DND-41 (cell line): Measurements from ENCODE around the gene CD200R1L.

Experiments used
- ATAC-seq: fragments of 200-7000 bp; cut with Tn5 transposase; 3 replicates; pipeline ENCODE4 v1.9.1; 2021; ENCODE audit warnings: low read depth; ENCODE audit not compliant: insufficient read depth
- DNase-seq: peaks from one replicate; pipeline ENCODE4 v3.0.0-alpha.2; 2020
- H2AFZ ChIP-seq: 2 replicates; pipeline ENCODE4 v1.6.0; 2012; ENCODE audit warnings: low read depth, low read length
- H3K27ac ChIP-seq: 2 replicates; pipeline ENCODE4 v1.5.1; 2012; ENCODE audit warnings: low read length, inconsistent platforms
- H3K27me3 ChIP-seq: fragments of 200-600 bp; sonication (generic); 2 replicates; pipeline ENCODE4 v1.6.0; 2012; ENCODE audit warnings: low read length, mild to moderate bottlenecking, inconsistent platforms; ENCODE audit not compliant: insufficient read depth, poor library complexity
- H3K36me3 ChIP-seq: 2 replicates; pipeline ENCODE4 v1.5.1; 2012; ENCODE audit warnings: low read length, inconsistent platforms; ENCODE audit not compliant: insufficient read depth
- H3K4me1 ChIP-seq: 2 replicates; pipeline ENCODE4 v1.5.1; 2012; ENCODE audit warnings: mild to moderate bottlenecking, low read length; ENCODE audit not compliant: insufficient read depth
- H3K4me2 ChIP-seq: 2 replicates; pipeline ENCODE4 v1.6.0; 2012; ENCODE audit warnings: mild to moderate bottlenecking, moderate library complexity, low read length, inconsistent platforms; ENCODE audit not compliant: insufficient read depth
- H3K4me3 ChIP-seq, 2 experiments: fragments of 200-600 bp in 1 of 2; shearing (Covaris generic) in 1 of 2; 2 replicates each; pipeline ENCODE4 v1.5.1; 2012 to 2016; ENCODE audit warnings: inconsistent platforms in 2 of 2, low read length in 2 of 2, mild to moderate bottlenecking in 2 of 2, low read depth in 1 of 2, moderate library complexity in 1 of 2
- H3K79me2 ChIP-seq: 2 replicates; pipeline ENCODE4 v1.6.0; 2012; ENCODE audit warnings: low read length, inconsistent platforms; ENCODE audit not compliant: insufficient read depth
- H3K9ac ChIP-seq: 2 replicates; pipeline ENCODE4 v1.6.0; 2012; ENCODE audit warnings: low read depth, mild to moderate bottlenecking, inconsistent platforms, low read length, moderate library complexity
- H3K9me3 ChIP-seq: 2 replicates; pipeline ENCODE4 v1.5.1; 2012; ENCODE audit warnings: low read length, moderate library complexity, mild to moderate bottlenecking, inconsistent platforms; ENCODE audit not compliant: insufficient read depth, severe bottlenecking
- H4K20me1 ChIP-seq: 2 replicates; pipeline ENCODE4 v1.6.0; 2012; ENCODE audit warnings: low read length; ENCODE audit not compliant: insufficient read depth
- CTCF ChIP-seq: IDR thresholded peaks from 2 replicates; pipeline ENCODE4 v1.5.1; 2012; ENCODE audit warnings: borderline replicate concordance, low read length, moderate library complexity, mild to moderate bottlenecking; ENCODE audit not compliant: poor library complexity, severe bottlenecking; ENCODE audit errors: extremely low read depth
- EZH2 ChIP-seq: IDR thresholded peaks from 3 replicates; pipeline ENCODE4 v1.6.1; 2012; ENCODE audit warnings: borderline replicate concordance, low read depth, mild to moderate bottlenecking, moderate library complexity, low read length, inconsistent platforms; ENCODE audit not compliant: severe bottlenecking

Gene CD200R1L

DNA sequence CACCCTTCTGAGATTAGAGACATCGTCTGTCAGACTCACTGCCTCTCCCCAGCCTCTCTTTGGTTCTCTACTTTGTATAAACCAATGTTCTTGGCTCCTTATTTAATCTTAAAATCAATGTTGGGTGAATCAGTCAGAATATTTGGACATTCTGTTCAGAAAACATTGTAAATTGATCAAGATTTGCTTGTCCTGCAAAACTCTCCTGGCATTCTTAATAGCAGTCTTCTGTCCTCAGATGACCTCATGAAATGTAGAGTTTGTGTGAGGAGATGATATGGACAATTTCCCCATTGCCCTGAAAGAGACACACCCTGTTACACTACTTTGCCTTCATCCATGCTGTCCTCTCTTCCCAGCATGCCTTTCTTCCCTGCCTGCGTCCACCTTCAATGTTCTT, 33.6 kb downstream of the CD200R1L start:
- DNase-seq = no peak
- Histone ChIP-seq H3K4me1 (no peaks in the 10 kb centered on the region), H3K79me2 (no peaks in the 10 kb centered on the region), H3K36me3 (no peaks in the 10 kb centered on the region), H3K27ac (no peak overlapping the region), H4K20me1 (no peaks in the 10 kb centered on the region), H2AFZ (no peak overlapping the region), H3K9ac (no peak overlapping the region), H3K27me3 (no peaks in the 10 kb centered on the region), H3K4me2 (no peak overlapping the region), H3K9me3 (no peaks in the 10 kb centered on the region), H3K4me3 (no peak overlapping the region)
- ATAC-seq = no peak
- TF ChIP-seq EZH2 (no peak), CTCF (no peak)

- Histone ChIP-seq H3K9me3 (no peaks in the 10 kb centered on the region), H3K27ac (no peak overlapping the region), H3K79me2 (no peaks in the 10 kb centered on the region), H3K36me3 (no peaks in the 10 kb centered on the region), H3K4me1 (no peaks in the 10 kb centered on the region), H3K9ac (no peak overlapping the region), H3K4me2 (no peak overlapping the region), H4K20me1 (no peaks in the 10 kb centered on the region), H3K27me3 (no peaks in the 10 kb centered on the region), H3K4me3 (no peak overlapping the region), H2AFZ (no peak overlapping the region)
- TF ChIP-seq CTCF (no peak), EZH2 (no peak)
- ATAC-seq = no peak
- DNase-seq = no peak
These were observed 34.6 kb downstream of the CD200R1L start for GRCh38 chr3:112811917-112812660.

DNA sequence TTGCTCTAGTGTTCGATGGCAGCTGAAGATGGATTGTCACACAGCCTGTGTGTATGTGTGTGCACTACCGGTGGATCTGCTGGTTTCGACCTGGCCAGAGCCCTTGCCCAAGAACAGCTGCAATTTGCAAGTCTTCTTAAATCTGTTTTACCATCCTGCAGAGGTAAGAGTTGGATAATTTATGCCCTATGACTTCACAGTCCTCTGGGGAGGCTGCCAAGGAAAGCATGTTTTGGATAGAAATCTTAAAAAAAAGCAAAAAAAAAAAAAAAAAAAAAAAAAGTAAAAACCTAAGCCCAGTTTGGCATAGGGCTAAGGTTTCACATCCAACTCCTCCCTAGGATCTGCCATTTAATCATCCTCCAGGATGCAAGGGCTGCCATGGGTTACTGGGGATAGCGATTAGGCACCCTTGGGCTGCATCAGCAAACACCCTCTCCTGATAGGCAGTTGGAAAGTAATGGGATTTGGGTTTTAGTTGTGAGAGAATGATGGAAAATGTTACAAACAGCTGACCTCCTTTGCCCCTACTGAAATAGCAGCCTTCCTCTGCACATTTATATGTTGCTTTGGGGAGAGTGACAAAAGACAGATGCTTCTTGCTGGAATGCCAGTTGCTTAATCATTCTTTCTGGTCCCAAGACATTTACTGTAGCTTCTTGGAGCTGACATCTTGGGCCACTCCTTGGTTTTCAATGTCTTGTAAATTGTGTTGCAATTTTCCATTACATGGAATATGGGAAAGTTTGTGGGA, 35.4 kb downstream of the CD200R1L start:
- no peaks in the 10 kb centered on the region for H3K4me1 ChIP-seq
- no peaks in the 10 kb centered on the region for H3K79me2 ChIP-seq
- H2AFZ ChIP-seq = no peak overlapping the region
- no peak overlapping the region for H3K27ac ChIP-seq
- no peaks in the 10 kb centered on the region for H3K27me3 ChIP-seq
- TF ChIP-seq CTCF = no peak
- no peak for TF ChIP-seq EZH2
- no peak overlapping the region for H3K4me3 ChIP-seq
- no peak for ATAC-seq
- H3K36me3 ChIP-seq = no peaks in the 10 kb centered on the region
- no peak for DNase-seq
- no peaks in the 10 kb centered on the region for H3K9me3 ChIP-seq
- no peaks in the 10 kb centered on the region for H4K20me1 ChIP-seq
- no peak overlapping the region for H3K4me2 ChIP-seq
- H3K9ac ChIP-seq = no peak overlapping the region
